ENCODE measurements around the gene LRRC42.

DNA sequence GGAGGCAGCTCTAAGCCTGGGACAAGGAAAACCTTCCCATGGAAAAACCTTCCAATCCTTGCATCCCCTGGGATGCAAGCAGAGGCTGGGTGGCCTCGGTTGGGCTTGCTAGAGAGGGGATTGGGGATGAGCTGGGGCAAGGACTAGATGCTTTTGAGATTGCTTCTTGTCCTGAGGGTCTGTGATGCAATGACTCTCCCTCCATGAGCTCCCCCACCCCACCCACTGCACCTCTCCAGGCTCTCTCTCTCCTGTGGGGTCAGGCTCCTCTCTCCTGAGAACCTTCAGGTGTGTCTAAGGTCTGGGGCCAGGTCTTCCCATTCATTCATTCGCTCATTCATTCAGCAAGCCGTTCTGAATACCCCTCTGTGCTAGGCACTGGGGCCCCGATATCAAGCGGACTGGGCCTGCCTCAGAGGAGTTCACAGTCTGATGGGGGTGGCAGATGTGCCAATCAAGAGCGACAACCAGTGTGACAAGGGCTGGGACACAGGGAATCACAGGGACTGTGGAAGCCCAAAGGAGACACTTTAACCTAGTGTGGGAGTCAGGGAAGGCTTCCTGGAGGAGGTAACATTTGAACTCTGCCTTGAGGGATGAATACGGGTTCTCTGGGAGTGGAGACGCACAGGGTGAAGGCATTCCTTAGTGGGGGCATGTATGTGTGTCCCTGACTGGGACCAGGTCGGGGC is 65.3 kb downstream of the LRRC42 start:
- no peak for TF ChIP-seq POLR2A (IDR thresholded peaks at IDR 0.05; ENCODE audit: low read depth, low read length)
- TF ChIP-seq POLR2AphosphoS5 (IDR thresholded peaks at IDR 0.05; ENCODE audit: low read depth, low read length): no peak
- TF ChIP-seq SPI1 (IDR thresholded peaks at IDR 0.05; ENCODE audit: low read depth, low read length): no peak
- TF ChIP-seq TAF1 (IDR thresholded peaks at IDR 0.05; ENCODE audit: low read depth, low read length): no peak
- no peak for TF ChIP-seq PAX5 (IDR thresholded peaks at IDR 0.05; ENCODE audit: insufficient read depth, low read length, severe bottlenecking)
- no peak for TF ChIP-seq POU2F2 (IDR thresholded peaks at IDR 0.05; ENCODE audit: low read depth, low read length)
